GM21526 (cell line): ENCODE results near the gene PPP1R3D.
"Not testable (repeated sequence)": the region's sequence is repeated elsewhere in the genome, so short reads cannot be mapped to it uniquely, and the experiment has no call there.

Experiments
- ATAC-seq: cut with Tn5 transposase; IDR thresholded peaks from one replicate; pipeline ENCODE4 v1.9.1; 2021; ENCODE audit warnings: moderate library complexity; ENCODE audit not compliant: unreplicated experiment, low FRiP score

PPP1R3D gene

GRCh38 chr20:59940129-59940955, at the start of gene PPP1R3D, which contains the start of gene FAM217B:
Gene PPP1R3D (minus strand): TSS chr20:59940305. CDS start chr20:59939931, 374 bp downstream.
Gene FAM217B (plus strand): TSS chr20:59940389. CDS start chr20:59943944, 3,555 bp downstream.
- ATAC-seq = peak; percentile 94

DNA sequence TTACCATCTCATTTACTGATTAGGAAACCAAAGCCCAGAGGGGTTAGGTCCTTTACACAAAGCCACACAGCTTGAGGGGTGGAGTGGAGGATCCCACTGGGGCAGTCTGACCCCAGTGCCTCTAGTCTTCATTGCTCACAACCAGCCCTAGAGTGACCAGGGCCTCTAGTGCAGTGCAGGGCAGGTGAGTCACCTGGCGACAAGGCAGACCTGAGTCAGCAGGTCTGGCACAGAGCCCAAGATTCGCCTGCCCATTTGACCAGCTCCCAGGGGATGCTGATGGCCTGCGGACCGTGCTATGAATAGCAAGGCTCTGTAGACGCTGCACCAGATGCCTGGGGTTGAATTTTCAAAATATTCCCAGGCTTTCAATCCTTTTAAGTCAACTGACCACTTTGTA, 48.0 kb upstream of the PPP1R3D start:
- no peak for ATAC-seq

DNA sequence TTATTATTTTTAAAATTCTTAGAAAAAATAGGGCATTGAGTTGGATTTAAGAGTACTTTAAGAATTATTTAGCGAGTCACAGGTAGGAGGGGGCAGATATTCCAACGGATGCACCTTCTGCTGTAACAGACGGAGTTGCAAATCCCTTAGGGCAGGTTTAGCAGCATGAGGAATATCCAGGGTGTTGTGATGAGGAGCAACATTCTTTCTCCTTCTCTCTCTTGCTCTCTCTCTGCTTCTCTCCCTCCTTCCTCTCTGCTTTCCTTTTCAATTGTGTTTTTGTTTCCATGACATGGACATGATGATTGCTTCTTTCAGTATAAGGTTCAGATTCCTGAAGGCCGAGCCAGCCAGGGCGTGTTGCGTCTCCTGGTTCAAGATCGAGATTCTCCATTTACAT, 47.0 kb upstream of the PPP1R3D start:
- no peak for ATAC-seq

GRCh38 chr20:59985864-59986263, 45.8 kb upstream of the PPP1R3D start:
- no peak for ATAC-seq

- no peak for ATAC-seq
Measured at GRCh38 chr20:59985164-59985563, 45.1 kb upstream of the PPP1R3D start.

- no peak for ATAC-seq
Measured at GRCh38 chr20:59984541-59984940, 44.4 kb upstream of the PPP1R3D start.

- no peak for ATAC-seq
Measured at GRCh38 chr20:59983076-59983475, 43.0 kb upstream of the PPP1R3D start.

- no peak for ATAC-seq
Measured at GRCh38 chr20:59977086-59977485, 37.0 kb upstream of the PPP1R3D start.

GRCh38 chr20:59976156-59976782, 36.2 kb upstream of the PPP1R3D start:
- ATAC-seq = no peak

- no peak for ATAC-seq
Measured at GRCh38 chr20:59972037-59972801, 32.1 kb upstream of the PPP1R3D start.

DNA sequence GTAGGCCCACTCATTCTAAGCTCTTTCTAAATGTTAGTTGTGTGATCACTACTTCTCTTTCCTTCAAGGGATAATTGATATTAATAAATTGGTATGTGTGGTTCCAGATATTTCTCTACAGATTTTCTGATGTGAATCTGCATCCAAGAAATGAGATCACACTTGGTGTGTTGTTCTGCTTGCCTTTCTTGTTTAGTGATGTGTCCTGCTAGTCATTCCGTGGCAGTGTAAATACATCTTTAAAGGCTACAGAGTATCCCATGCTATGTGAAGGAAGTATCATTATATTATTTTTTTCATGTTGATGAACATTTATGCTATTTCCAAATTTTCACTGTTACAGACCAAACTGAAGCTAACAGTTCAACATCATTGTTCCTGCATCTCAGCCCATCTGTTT, 31.3 kb upstream of the PPP1R3D start:
- ATAC-seq = no peak

- ATAC-seq = no peak
Measured at GRCh38 chr20:59966428-59966827, 26.3 kb upstream of the PPP1R3D start.

DNA sequence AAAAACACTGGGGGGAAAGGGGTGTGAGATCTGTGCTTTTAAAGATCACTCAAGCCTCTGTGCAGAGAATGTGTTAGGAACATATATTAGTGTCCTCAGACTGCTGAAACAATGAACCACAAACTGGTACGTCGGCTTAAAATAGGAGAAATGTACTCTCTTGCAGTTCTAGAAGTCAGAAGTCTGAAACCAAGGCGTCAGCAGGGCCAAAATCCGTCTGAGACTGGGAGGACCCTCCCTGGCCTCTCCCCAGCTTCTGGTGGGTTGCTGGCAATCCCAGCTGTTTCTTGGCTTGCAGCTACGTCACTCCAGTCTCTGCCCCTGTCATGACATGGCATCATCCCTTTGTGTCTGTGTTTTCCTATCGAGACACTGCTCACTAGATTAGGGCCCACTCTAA, 22.1 kb upstream of the PPP1R3D start:
- no peak for ATAC-seq

GRCh38 chr20:59961423-59961822, 21.3 kb upstream of the PPP1R3D start:
- no peak for ATAC-seq

- ATAC-seq = no peak
Measured at GRCh38 chr20:59958626-59959025, 18.5 kb upstream of the PPP1R3D start.

DNA sequence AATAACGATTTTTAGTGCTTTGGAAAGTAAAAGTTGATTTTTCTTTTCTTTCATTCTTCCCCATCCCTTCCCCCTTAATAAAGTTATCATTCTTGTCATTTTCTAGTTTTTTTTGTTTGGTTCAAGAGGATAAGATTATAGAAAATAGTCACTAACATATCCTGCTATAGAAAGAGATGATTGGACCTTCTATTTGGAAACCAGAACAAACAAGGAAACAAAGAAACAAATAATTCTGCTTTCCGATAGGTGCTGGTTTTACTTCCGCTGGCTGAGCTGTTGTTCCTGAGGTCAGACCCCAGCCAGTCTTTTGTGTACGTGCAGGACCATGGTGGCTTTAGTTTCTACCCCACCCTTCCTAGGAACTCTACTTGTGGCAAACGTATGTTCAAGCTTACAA, 18.0 kb upstream of the PPP1R3D start, which contains the start of gene CDH26:
TSS of gene CDH26 (plus strand) at position 301 of the 400 bp plus-strand sequence. CDS start 304 bp downstream, outside the sequence.
- ATAC-seq = no peak

GRCh38 chr20:59957568-59957967, 17.5 kb upstream of the PPP1R3D start:
- ATAC-seq = not testable (repeated sequence)

DNA sequence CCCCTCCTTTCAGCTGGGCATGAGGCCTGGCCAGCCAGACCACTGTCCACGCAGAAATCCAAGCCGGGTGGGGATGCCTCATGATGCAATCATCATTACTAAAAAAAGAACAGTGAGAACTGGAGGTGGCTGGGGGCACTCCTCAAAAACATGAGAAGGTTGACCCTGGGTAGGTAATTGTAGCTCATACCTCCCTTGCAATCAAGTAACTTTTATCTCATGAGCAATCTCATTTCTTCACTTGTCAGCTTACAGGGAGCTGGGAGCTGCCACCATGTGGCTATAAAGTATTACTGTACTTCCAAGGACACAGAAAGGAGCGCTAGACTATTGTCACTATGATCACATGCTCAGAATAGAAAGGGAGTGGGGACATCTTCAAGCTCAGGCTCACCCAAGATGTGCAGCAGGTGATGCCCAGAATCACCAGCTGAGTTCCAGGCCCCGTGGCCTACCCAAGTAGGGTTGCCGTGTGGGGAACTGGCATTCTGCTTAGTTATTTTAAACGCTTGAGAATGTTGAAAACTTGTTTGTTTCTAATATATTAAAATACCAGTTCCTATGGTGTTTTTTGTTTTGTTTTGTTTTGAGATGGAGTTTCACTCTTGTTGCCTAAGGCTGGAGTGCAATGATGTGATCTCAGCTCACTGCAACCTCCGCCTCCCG, 15.2 kb upstream of the PPP1R3D start:
- ATAC-seq = no peak

GRCh38 chr20:59954718-59955117, 14.6 kb upstream of the PPP1R3D start:
- no peak for ATAC-seq

DNA sequence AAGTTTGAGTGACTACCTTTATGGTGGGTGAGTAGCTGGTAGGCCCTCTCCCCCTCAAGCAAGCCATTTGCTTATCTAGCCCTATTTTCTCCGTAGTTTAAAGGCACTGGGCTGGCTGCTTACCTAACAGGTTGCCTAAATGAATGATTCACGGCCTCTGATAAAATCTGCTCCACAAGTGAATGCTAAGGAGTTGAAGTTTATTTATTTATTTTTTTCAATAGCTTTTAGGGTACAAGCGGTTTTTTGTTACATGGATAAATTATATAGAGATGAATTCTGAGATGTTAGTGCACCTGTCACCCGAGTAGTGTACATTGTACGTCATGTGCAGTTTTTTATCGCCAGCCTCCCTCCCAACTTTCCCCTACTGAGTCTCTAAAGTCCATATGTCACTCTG, 9.8 kb upstream of the PPP1R3D start:
- ATAC-seq = no peak
